NCI-H748 treated with DMSO at 0.1 percent for 48 hours (cell line): Measurements from ENCODE around the gene ATP5PO.
"Not testable (repeated sequence)": the region's sequence is repeated elsewhere in the genome, so short reads cannot be mapped to it uniquely, and the experiment has no call there.

Experiments used
- DNase-seq: peaks from one replicate; lab custom pipeline; 2025; lab: John Stamatoyannopoulos, UW

ATP5PO gene

DNA sequence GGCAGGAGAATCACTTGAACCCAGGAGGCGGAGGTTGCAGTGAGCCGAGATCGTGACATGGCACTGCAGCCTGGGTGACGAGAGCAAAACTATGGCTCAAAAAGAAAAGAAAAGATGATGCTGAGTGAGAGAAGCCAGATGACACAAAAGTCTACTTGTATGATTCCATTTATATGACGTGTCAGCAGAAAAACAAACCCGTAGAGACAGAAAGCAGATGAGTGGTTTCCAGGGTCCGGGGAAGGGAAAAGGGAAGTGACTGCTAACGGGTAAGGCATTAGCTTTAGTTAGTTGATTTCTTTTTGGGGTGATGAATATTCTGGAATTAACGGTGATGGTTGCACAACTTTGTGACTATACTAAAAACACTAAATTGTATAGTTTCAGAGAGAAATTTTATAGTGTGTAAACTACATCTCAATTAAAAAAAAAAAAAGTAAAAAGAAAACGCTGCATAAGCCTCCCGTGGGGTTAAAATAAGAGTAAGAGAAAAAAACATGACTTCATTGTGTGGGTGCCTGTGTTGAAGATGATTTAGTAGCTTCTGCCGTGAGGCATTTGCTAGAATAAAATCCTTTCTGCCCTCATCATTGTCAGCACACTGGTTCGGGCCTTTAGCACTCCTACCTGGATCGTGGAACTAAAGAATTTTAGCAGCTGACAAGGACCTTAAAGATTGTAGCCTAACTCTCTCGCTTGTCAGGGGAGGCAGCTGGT lies 24.7 kb upstream of the ATP5PO start:
- DNase-seq = no peak

GRCh38 chr21:33939226-33939625 lies 23.6 kb upstream of the ATP5PO start:
- no peak for DNase-seq

DNA sequence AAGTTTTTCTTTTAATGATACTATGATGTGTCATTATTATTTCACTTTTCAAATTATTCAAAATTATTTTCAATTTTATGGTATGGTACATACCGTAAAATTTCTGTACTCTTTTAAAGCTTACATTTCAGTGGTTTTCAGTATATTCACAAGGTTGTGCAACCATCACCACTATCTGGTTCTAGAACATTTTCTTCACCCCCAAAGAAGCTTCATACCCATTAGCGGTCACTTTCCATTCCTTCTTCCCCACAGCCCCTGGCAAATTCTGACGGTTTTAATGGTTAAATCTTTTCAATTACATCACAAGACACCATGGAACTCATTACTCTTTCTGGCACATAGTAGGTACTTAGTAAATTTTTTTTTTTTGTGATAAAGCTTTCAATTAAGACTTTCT lies 22.8 kb upstream of the ATP5PO start:
- no peak for DNase-seq

- DNase-seq = no peak
These were observed 22.3 kb upstream of the ATP5PO start for GRCh38 chr21:33937931-33938339.

GRCh38 chr21:33937146-33937545 lies 21.5 kb upstream of the ATP5PO start:
- no peak for DNase-seq

DNA sequence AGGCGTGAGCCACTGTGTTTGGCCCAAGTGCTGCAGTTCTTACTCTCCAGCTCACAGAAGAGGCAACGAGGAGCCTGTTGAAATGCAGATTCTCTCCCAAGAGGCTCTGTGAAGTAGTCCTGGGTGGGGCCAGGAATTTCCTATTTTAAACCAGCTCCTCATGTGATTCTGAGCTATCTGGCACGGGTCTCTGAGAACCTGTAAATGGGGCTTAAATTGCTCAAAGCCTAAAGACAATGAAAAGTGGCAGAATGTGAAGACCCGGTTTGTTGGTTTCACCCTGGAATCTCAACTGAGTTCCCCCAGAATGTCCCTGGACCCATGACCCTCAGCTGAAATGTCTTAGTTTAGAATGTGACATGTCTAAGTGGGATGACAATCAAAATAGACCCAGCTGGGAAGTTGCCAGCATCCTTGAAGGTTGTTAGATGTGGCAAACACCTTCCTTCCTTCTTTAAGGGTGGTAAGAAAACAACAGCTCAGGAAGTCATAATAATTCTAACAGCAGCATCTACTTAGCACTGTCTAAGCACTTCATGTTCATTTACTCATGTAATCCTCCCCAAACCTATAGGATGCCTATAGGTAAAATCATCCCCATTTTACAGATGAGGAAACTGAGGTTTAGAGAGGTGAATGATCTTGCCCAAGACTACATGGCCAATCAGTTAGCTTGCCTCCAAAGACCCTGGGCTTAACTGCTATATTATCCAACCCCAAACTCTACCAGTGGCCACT lies 20.9 kb upstream of the ATP5PO start:
- no peak for DNase-seq

- no peak for DNase-seq
These were observed 17.1 kb upstream of the ATP5PO start for GRCh38 chr21:33932731-33933130.

DNA sequence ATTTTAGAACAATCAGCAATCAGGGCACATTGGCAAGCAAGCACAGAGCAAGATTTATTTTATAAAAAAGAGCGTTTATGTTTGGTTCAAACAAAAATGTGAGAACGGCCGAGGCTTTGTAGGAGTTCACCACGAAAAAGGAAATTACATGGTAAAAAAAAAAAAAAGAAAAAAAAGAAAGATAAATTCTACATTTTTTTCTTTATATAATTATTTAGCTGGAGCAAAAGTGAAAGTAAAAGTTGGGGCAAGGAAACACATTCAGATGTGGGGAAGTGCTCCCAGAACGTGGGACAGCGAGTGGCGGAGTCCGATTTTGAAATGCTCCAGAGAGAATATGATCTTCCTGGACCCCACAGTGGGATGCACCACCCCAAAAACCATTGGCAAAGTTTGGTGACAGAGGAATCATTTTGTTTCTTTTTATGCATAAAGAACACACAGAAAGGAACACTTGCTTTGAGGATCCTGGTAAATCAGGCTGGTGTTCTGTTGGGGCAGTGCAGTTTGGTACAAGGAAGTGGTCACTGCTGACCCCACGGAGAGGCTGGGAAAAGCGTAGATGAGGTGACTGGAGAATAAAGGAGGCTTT lies 16.3 kb upstream of the ATP5PO start:
- no peak for DNase-seq

GRCh38 chr21:33931052-33931798 lies 15.6 kb upstream of the ATP5PO start:
- peak; percentile 26 for DNase-seq

DNA sequence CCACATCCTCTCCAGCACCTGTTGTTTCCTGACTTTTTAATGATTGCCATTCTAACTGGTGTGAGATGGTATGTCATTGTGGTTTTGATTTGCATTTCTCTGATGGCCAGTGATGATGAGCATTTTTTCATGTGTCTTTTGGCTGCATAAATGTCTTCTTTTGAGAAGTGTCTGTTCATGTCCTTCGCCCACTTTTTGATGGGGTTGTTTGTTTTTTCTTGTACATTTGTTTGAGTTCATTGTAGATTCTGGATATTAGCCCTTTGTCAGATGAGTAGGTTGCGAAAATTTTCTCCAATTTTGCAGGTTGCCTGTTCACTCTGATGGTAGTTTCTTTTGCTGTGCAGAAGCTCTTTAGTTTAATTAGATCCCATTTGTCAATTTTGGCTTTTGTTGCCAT lies 10.6 kb upstream of the ATP5PO start:
- not testable (repeated sequence) for DNase-seq

GRCh38 chr21:33924766-33925100 lies 9.1 kb upstream of the ATP5PO start:
- DNase-seq = no peak

- peak; percentile 75 for DNase-seq
These were observed 8.6 kb upstream of the ATP5PO start for GRCh38 chr21:33924079-33924765.

DNA sequence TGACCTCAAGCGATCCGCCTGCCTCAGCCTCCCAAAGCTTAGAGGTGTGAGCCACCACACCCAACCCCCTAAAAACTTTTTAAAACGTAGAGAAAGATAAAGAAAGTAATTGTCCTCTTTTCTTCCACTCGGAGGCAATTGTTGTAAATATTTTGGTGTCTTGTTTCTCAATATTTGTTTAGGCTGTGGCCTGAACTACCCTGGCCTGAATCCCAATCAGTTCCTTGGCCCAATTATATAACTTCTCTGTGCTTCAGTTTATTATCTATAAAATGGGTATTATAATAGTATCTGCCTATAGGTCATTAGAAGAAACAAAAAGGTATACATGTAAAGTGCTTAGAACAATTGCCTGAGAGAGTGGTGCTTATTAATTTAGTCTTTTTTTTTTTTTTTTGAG lies 1.8 kb upstream of the ATP5PO start:
- no peak for DNase-seq

DNA sequence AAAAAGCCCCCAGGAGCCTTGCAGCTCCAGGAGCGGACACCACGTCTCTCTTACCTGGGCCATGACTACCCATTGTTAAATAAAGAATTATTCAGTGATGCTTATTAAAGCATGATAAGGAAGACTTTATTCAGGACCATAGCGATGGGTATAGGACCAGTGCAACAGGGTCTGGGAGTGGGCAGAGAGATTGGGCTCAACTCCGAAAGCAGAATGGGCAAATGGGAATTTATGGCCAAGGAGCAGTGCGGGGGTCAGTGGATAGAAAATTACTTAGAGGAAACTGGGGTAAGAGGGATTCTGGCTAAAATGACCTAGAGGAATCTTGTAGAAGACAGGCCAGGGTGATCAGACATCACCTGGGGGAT lies 580 bp upstream of the ATP5PO start:
- DNase-seq = no peak

DNA sequence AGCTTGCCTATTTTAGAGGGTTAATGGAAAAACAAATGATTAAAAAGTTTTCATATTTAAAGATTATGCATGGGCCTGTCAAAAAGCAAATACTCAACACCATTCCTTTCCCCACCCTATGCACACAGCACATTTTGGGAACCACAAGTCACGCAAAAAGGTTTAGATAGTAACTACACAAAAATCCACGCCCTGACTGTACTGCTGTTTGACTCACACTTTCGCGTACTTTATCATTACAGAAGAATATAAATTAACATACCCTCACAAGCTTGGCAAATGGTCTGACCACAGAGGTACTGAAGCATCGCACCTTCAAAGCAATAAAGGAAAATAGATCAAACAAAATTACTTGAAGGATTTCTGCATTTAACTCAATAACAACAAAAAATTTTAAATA lies 1.4 kb downstream of the ATP5PO start:
- DNase-seq = no peak

GRCh38 chr21:33909756-33910155 lies 5.8 kb downstream of the ATP5PO start:
- DNase-seq = no peak

DNA sequence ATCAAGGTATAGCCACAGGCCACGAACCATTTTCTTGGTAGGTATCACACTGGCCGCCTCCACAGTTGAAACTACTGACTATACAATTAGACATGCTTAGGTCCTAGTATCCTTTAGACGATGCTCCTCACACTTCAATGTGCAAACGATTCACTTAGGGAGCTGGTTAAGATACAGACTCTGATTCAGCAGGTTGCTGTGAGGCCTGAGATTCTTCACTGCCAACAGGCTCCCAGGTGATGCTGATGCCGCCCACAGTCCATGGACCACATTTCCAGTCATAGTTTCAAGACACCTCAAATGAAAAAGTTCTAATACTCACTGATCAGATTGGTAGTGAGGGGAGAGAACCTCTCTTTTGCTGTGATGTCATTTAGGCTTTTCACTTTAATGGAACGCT lies 6.8 kb downstream of the ATP5PO start:
- no peak for DNase-seq

GRCh38 chr21:33904041-33904440 lies 11.6 kb downstream of the ATP5PO start:
- DNase-seq = no peak

DNA sequence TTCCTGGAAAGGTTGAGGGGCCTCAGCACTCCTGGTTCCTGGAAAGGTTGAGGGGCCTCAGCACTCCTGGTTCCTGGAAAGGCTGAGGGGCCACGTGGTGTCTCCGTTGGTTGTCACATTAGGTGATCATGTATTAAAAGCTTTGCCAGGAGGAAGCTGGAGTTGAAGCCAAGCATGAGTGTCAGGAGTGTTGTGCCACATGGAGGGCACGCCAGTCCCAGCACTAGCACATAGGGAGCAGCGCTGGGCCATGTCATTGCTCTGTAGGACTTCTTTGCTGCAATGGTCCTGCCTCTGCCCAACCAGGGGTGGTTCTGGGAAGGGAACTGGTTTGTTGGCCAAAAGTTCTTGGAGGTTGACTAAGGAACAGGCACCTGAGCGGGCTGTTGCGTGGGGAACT lies 13.3 kb downstream of the ATP5PO start:
- no peak for DNase-seq

- no peak for DNase-seq
These were observed 14.0 kb downstream of the ATP5PO start for GRCh38 chr21:33901412-33902288.

GRCh38 chr21:33899199-33899598 lies 16.4 kb downstream of the ATP5PO start:
- no peak for DNase-seq
